Esophagus muscularis mucosa (tissue), 4 donors: ENCODE measurements around the gene EGR4. TPM values are rescaled to one million over a fixed set of nuclear protein-coding genes. Genes with fewer than 3 reads are reported as not detected.

Experiments used
- DNase-seq: peaks from one replicate; pipeline ENCODE4 v3.0.0-alpha.2; 2017; ENCODE audit errors: extremely low spot score
- H3K27ac ChIP-seq, 4 donors: fragments of 200-600 bp; sonication (generic); replicated peaks in 1 of 4; 1 replicate in 3 of 4; 2 replicates in 1 of 4; pipeline ENCODE4 v1.5.1; 2016 to 2019; ENCODE audit warnings: mild to moderate bottlenecking in 1 of 4
- H3K27me3 ChIP-seq, 4 donors: fragments of 200-600 bp; sonication (generic); one replicate each; pipeline versions ENCODE4 v1.5.1 to v1.6.0; 2016 to 2019
- H3K36me3 ChIP-seq, 4 donors: fragments of 200-600 bp; sonication (generic); one replicate each; pipeline ENCODE4 v1.5.1; 2016 to 2019
- H3K4me1 ChIP-seq, 4 donors: fragments of 200-600 bp; sonication (generic); one replicate each; pipeline ENCODE4 v1.5.1; 2016 to 2019
- H3K4me3 ChIP-seq, 4 donors: fragments of 200-600 bp; sonication (generic); 1 replicate in 2 of 4; 2 replicates in 2 of 4; pipeline ENCODE4 v1.5.1; 2016 to 2019; ENCODE audit warnings: mild to moderate bottlenecking in 4 of 4, moderate library complexity in 1 of 4
- H3K9me3 ChIP-seq, 4 donors: fragments of 200-600 bp; sonication (generic); 1 replicate in 3 of 4; 2 replicates in 1 of 4; pipeline ENCODE4 v1.5.1; 2016 to 2019
- EP300 ChIP-seq: sonication (generic); formaldehyde crosslinking; IDR thresholded peaks from one replicate; pipeline ENCODE4 v1.6.1; 2017; ENCODE audit warnings: antibody characterized with exemption
- POLR2A ChIP-seq: fragments of 450-650 bp; IDR thresholded peaks from one replicate; pipeline ENCODE4 v1.6.1; 2017; ENCODE audit warnings: antibody characterized with exemption, moderate library complexity, mild to moderate bottlenecking, low read depth
- POLR2AphosphoS5 ChIP-seq, 2 donors: sonication (generic); formaldehyde crosslinking; IDR thresholded peaks; one replicate each; pipeline ENCODE4 v1.6.1; 2017; ENCODE audit warnings: antibody characterized with exemption in 2 of 2
- WGBS: methylation state at CpG from one replicate; pipeline ENCODE4 v1.1.5; 2018; 5-methylcytosine and 5-hydroxymethylcytosine counted together
- intact Hi-C: fragments of 100-400 bp; cut with DNase I; formaldehyde crosslinking; loops from one replicate; pipeline ENCODE4 v1.15.1; 2023
- total RNA-seq, 4 donors: library from RNA; depleted of rRNA; stranded (reverse); fragments of >200 nt; gene quantifications; one replicate each; pipeline versions ENCODE4 v1.1.0 to v1.2.1, GENCODE V29; 2016
- TF ChIP-seq, protein P1 (sequence below), 3 experiments: fragments of 200-600 bp in 2 of 3; fragments of 450-650 bp in 1 of 3; sonication (generic) in 2 of 3; IDR thresholded peaks; one replicate each; pipeline ENCODE4 v1.5.1; 2017 to 2019; ENCODE audit warnings: antibody characterized with exemption in 3 of 3, mild to moderate bottlenecking in 2 of 3, moderate library complexity in 1 of 3

EGR4 gene
- total RNA-seq, 4 donors from 2014 or later = 0.17 TPM; not detected in 3

GRCh38 chr2:73334620-73335019, 41.3 kb upstream of the EGR4 start:
- Histone ChIP-seq H3K27ac (no peak overlapping the region), H3K9me3 (peaks cover 0 to 17% (median 9%) of the 10 kb centered on the region in 4 donors), H3K36me3 (no peaks in the 10 kb centered on the region), H3K4me3 (no peak overlapping the region), H3K27me3 (no peaks in the 10 kb centered on the region), H3K4me1 (no peaks in the 10 kb centered on the region)
- intact Hi-C loops = no loop called here
- WGBS = 93% methylated on average over 1 of the region's 1 CpG
- no peak for DNase-seq
- TF ChIP-seq, protein P1, sequence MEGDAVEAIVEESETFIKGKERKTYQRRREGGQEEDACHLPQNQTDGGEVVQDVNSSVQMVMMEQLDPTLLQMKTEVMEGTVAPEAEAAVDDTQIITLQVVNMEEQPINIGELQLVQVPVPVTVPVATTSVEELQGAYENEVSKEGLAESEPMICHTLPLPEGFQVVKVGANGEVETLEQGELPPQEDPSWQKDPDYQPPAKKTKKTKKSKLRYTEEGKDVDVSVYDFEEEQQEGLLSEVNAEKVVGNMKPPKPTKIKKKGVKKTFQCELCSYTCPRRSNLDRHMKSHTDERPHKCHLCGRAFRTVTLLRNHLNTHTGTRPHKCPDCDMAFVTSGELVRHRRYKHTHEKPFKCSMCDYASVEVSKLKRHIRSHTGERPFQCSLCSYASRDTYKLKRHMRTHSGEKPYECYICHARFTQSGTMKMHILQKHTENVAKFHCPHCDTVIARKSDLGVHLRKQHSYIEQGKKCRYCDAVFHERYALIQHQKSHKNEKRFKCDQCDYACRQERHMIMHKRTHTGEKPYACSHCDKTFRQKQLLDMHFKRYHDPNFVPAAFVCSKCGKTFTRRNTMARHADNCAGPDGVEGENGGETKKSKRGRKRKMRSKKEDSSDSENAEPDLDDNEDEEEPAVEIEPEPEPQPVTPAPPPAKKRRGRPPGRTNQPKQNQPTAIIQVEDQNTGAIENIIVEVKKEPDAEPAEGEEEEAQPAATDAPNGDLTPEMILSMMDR (IDR thresholded peaks at IDR 0.05) = no peak
- TF ChIP-seq EP300 (no peak), POLR2A (no peak), POLR2AphosphoS5 (IDR thresholded peaks at IDR 0.05) (no peak)

- TF ChIP-seq POLR2AphosphoS5 (IDR thresholded peaks at IDR 0.05) (no peak), EP300 (no peak), POLR2A (no peak)
- TF ChIP-seq, protein P1 (IDR thresholded peaks at IDR 0.05) = no peak
- no peak for DNase-seq
- no peaks in the 10 kb centered on the region for H3K36me3 ChIP-seq
- no peak overlapping the region for H3K27ac ChIP-seq
- no peaks in the 10 kb centered on the region for H3K4me1 ChIP-seq
- intact Hi-C loops = no loop called here
- H3K9me3 ChIP-seq = peaks cover 0 to 17% (median 9%) of the 10 kb centered on the region in 4 donors
- no peaks in the 10 kb centered on the region for H3K27me3 ChIP-seq
- no peak overlapping the region for H3K4me3 ChIP-seq
- WGBS = 61% methylated on average over 2 of the region's 2 CpGs
Observed at GRCh38 chr2:73334045-73334444, 40.7 kb upstream of the EGR4 start.

DNA sequence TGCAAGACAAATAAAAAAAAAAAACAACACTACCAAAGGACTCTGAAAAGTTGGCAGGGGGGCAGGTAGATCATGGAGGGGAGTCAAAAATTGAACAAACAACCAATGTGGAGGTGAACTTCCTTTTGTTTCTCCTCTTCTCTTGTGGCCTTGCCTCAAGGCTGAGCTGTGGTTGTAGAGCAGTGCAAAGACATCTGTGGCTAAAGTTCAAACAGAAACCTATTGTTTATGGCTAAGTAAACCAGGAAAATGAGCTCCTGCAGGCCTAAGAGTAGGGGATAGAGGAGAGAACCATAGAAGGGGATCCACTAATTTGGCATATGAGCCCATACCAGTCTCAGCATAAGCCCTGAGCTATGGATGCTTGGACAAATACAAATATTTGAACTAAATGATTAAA, 40.2 kb upstream of the EGR4 start:
- no peak for TF ChIP-seq POLR2AphosphoS5 (IDR thresholded peaks at IDR 0.05)
- TF ChIP-seq, protein P1 (IDR thresholded peaks at IDR 0.05) = no peak
- no peak for TF ChIP-seq POLR2A
- TF ChIP-seq EP300 = no peak
- Histone ChIP-seq H3K27me3 (no peaks in the 10 kb centered on the region), H3K4me1 (no peaks in the 10 kb centered on the region), H3K9me3 (peaks cover 0 to 17% (median 9%) of the 10 kb centered on the region in 4 donors), H3K4me3 (no peak overlapping the region), H3K36me3 (no peaks in the 10 kb centered on the region), H3K27ac (no peak overlapping the region)
- DNase-seq = no peak
- intact Hi-C loops = no loop called here

GRCh38 chr2:73324126-73324725, 30.9 kb upstream of the EGR4 start:
- DNase-seq = no peak
- intact Hi-C loops = no loop called here
- H3K27me3 ChIP-seq = peaks cover 0 to 49% (median 0%) of the 10 kb centered on the region in 4 donors
- H3K9me3 ChIP-seq = no peaks in the 10 kb centered on the region
- H3K4me1 ChIP-seq = no peaks in the 10 kb centered on the region
- H3K4me3 ChIP-seq = no peak overlapping the region
- 57% methylated on average over 13 of the region's 13 CpGs for WGBS
- H3K36me3 ChIP-seq = no peaks in the 10 kb centered on the region
- TF ChIP-seq, protein P1 (IDR thresholded peaks at IDR 0.05) = no peak
- TF ChIP-seq POLR2A = no peak
- TF ChIP-seq EP300 = no peak
- TF ChIP-seq POLR2AphosphoS5 (IDR thresholded peaks at IDR 0.05) = no peak
- no peak overlapping the region for H3K27ac ChIP-seq

DNA sequence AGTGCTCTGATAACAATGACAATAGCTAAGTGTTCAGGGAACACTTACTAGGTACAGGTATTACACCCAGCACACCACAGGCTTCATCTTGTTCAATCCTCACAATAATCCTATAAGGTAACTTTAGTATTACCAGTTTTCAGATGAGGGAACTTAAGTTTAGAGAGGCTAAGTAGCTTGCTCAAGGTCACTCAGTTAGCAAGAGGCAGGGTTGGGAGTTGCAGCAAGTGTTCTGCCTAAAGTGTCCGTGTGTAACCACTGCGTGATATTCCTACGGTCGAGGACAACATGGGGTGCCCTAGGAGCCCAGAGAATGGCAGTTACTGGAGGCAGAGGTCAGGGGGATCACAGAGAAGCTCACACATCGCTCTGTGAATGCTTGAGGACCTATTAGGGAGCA, 30.2 kb upstream of the EGR4 start:
- Histone ChIP-seq H3K27me3 (peaks cover 0 to 49% (median 0%) of the 10 kb centered on the region in 4 donors), H3K9me3 (no peaks in the 10 kb centered on the region), H3K36me3 (no peaks in the 10 kb centered on the region), H3K4me1 (no peaks in the 10 kb centered on the region), H3K27ac (no peak overlapping the region), H3K4me3 (no peak overlapping the region)
- intact Hi-C loops = no loop called here
- DNase-seq = peak; percentile 84
- TF ChIP-seq POLR2A (no peak), POLR2AphosphoS5 (IDR thresholded peaks at IDR 0.05) (no peak), EP300 (no peak)
- TF ChIP-seq, protein P1 (IDR thresholded peaks at IDR 0.05) = no peak
- 78% methylated on average over 5 of the region's 5 CpGs for WGBS
